GM21619 (cell line): ENCODE results near the gene KIF26B.
"Not testable (repeated sequence)": the region's sequence is repeated elsewhere in the genome, so short reads cannot be mapped to it uniquely, and the experiment has no call there.

ENCODE experiments used
- ATAC-seq: cut with Tn5 transposase; IDR thresholded peaks from one replicate; pipeline ENCODE4 v1.9.1; 2021; ENCODE audit not compliant: unreplicated experiment

KIF26B gene

DNA sequence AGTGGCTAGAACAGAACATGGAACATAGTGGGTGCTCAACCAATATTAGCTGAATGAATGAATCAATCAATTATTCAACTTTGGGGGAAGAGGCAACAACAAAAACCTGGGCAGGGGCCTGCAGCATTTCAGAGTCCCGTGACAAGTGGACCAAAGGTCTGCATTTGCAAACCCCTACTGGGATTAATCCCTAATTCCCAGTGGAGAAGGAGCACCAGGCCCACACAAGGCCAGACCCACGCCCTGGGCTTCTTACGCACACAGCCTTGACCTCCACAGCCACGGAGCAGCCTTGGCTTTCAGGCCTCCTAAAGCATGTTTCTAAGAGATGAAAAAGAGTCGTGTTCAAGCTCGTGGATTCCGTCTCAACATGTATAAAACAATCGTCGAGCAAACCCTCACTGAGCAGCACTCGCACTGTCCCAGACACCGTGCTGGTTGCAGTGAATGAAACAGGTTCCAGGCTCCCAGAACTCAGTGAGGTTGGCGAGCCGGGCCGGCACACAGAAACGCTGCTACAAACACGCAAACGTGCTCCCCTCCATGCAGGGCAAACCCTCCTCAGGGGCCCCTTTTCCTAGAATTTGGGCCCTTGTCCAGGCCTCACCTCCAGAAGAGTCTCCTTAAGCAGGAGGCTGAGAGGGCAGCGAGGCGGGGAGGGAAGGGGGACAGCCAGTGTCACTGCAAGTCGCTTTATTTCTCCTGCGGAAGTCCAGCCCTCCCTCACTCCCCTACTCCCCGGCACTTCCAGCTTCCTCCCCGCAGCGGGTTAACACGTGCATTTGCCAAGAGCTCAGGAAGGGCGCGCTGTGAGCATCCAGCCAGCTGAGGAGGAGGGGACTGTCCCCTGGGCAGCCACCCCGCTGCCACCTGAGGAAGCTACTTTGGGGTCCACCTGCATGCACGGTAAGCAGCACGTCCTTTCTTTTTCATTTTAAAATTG lies 556.4 kb downstream of the KIF26B start:
- no peak for ATAC-seq

- not testable (repeated sequence) for ATAC-seq
Observed at GRCh38 chr1:245714027-245714426, 559.2 kb downstream of the KIF26B start.

GRCh38 chr1:245715291-245715701 lies 560.5 kb downstream of the KIF26B start:
- ATAC-seq = no peak

GRCh38 chr1:245715970-245716369 lies 561.2 kb downstream of the KIF26B start:
- no peak for ATAC-seq

GRCh38 chr1:245716561-245716960 lies 561.8 kb downstream of the KIF26B start:
- ATAC-seq = no peak

DNA sequence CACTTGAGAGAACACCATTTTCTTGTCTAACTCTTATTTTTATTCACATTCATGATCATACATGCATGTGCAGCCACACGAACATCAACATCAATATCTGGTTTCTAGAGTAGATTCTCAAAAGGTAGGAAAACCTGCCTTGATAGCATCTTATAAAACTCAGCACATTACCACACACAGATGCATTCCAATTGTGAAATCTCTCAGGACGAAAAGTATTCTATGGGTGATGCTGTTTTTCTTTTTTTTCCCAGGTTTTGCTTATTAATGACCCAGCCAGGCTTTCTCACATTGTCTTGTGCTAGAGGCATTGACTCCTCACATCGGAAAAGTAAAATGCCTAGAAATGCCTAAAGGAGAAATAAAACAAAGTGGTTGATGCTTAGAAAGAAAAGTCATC lies 562.8 kb downstream of the KIF26B start:
- ATAC-seq = no peak

DNA sequence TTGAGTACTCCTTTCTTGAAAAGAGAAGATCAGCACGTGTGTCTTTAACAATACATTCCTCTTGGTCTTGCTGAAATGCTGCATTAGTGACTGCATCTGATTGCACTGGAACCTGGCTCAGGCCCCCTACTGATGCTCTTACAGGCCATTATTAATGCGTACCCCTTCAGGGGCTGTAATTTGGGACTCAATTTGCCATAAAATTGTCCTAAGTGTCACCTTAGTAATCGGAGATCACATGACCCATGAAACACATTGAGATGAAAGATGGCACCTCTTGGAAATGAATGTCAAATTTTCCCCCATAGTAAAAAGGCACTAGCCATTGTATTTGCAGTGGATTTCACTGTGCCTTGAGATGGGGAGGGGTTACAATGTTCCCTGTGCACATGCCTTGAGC lies 563.3 kb downstream of the KIF26B start:
- ATAC-seq = no peak

DNA sequence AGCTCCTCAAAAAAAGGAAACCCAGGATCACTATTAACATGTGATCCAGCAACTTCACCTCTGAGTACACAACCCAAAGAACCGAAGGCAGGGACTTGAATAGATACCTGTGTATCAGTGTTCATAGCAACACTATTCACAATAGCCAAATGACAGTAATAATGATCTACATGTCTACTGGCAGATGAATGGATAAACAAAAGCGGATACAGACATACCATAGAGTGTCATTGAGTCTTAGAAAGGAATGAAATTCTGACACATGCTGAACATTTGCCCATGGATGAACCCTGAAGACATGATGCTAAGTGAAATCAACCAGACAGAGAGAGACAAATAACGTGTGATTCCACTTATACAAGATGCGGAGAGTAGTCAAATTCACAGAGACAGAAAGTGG lies 564.2 kb downstream of the KIF26B start:
- ATAC-seq = no peak

DNA sequence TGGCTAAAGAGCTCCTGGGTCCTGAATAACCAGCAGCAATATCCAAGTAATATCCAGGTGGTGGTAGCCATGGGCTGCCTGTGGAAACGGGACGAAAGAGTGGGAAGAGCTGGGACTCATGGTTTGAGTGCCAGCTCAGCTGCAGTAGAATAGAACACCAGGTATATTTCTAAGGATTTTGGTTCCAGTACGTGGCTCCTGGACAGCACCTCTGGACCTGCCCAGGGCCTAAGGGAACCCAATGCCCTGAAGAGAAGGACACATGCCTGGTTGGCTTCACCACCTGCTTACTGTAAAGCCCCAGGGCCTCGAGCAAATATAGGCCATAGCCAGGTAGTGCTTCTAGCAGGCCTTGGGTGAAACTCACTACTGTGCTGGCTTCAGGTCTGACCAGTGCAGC lies 566.7 kb downstream of the KIF26B start:
- ATAC-seq = no peak

DNA sequence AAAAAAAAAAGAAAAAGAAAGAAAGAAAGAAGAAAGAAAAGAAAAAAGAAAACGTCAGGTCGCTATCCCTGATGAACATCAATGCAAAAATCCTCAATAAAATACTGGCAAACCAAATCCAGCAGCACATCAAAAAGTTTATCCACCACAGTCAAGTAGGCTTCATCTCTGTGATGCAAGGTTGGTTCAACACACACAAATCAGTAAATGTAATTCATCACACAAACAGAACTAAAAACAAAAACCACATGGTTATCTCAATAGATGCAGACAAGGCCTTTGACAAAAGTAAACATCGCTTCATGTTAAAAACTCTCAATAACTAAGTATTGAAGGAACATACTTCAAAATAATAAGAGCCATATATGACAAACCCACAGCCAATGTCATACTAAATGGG lies 573.2 kb downstream of the KIF26B start:
- not testable (repeated sequence) for ATAC-seq

DNA sequence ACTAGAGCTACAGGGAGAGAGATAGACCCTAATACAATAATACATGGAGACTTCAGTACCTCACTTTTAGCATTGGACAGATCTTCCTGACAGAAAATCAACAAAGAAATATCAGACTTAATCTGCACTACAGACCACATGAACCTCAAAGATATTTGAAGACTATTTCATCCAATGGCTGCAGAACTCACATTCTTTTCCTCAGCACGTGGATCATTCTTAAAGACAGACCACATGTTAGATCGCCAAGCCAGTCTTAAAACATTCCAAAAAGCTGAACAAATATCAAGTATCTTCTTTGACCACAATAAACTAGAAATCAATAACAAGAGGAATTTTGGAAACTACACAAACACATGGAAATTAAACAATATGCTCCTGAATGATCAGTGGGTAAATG lies 576.0 kb downstream of the KIF26B start:
- no peak for ATAC-seq

DNA sequence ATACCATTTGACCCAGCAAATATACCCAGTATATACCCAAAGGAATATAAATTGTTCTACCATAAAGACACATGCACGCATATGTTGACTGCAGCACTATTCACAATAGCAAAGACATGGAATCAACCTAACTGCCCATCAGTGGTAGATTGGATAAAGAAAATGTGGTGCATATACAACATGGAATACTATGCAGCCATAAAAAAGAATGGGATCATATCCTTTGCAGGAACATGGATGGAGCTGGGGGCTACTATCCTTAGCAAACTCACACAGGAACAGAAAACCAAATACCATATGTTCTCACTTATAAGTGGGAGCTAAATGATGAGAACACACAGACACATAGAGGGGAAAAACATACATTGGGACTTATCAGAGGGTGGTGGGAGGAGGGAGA lies 585.6 kb downstream of the KIF26B start:
- ATAC-seq = not testable (repeated sequence)

GRCh38 chr1:245742896-245743295 lies 588.1 kb downstream of the KIF26B start:
- no peak for ATAC-seq

- no peak for ATAC-seq
Observed at GRCh38 chr1:245748240-245748639, 593.5 kb downstream of the KIF26B start.

- no peak for ATAC-seq
Observed at GRCh38 chr1:245748646-245749045, 593.9 kb downstream of the KIF26B start.

DNA sequence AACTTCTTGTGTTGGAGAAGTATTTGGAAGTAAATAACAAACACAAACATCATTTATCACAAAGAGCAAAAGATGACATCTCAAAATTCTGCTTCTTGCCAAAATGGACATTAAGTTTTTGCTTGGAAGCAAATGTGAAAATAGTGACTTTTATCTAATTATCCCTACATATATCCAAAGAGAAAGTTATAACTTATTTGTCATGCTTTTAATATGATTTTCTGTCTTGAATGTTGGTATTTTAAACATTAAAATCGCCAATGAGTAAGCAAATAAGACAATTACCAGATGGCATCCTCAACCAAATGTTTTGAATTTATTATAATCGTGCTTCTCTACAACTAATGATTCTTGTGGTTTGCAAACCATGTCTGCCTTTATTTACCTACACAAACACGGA lies 594.3 kb downstream of the KIF26B start:
- no peak for ATAC-seq

- no peak for ATAC-seq
Observed at GRCh38 chr1:245750261-245750660, 595.5 kb downstream of the KIF26B start.

DNA sequence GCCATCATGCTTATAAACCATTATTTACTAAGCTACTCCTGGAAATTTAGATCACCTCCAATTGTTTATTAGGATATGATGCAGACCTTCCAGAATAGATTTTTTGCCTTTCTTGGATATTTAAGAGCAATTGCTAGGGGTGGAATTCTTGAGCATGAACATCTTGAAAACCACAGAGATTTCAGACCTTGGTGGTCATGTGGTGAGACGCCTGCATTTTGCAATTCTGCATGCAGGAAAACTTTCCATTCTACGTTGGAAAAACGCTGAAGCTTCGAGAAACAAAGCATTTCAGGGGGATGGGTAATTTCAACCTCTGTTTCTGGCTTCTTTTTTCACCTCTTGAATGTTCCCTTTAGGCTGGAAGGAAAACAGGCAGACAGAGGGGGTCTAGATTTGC lies 596.3 kb downstream of the KIF26B start:
- no peak for ATAC-seq

DNA sequence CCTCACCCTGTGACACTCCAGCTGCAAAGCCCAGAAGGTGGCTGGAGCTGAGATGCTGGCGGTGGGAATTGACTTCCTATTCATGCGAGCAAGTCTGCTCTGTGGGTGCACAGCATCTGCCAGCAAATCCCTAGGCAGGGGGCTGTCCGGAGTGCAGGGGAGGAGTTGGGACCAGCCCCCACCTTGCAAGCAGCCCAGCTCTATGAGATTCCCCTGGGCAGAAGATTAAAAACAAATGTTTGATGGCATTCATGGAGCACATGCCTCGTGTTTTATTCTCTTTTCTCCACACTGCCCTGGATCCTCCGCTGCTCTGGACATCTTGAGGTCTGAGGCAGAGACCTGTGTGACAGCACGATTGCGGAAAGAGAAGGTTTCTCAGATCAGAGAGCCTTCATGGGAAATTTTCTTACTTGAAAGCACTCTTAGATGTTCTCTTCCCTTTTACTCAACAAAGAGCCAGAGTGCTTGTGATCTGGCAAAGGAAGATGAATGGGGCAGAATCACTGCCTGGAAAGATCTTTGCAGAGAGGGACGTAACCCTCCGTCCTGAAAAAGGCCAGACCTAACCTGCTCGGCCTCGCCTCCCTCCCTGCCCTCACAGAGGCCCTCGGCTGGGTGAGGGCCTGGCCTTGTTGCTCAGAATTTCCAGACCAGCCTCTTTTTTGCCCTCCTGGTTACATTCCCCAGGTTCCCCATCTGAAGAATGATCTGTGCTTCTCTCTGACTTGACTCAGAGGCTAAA lies 597.1 kb downstream of the KIF26B start:
- ATAC-seq = no peak

- ATAC-seq = no peak
Observed at GRCh38 chr1:245752561-245752960, 597.8 kb downstream of the KIF26B start.

- ATAC-seq = no peak
Observed at GRCh38 chr1:245753807-245754206, 599.0 kb downstream of the KIF26B start.

- no peak for ATAC-seq
Observed at GRCh38 chr1:245754463-245754961, 599.7 kb downstream of the KIF26B start.
